Measurements from ENCODE around the gene CACNA1C.

Gene CACNA1C

DNA sequence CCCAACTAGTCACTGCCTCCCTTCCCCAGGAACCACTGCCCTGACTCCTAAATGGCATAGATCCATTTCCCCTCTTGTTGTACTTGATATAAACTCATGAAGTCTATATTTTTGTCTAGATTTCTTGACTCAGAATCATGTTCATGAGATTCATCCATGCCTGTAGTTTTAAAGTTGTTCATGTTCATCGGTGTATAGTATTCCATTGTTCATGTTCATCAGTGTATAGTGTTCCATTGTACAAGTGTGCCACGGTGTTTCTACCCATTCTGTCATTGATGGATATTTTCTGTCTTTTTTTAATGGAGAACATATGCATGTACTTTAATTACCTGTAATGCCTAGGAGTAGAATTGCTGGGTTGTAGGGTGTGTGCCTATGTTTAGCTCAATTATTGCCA, 261.7 kb downstream of the CACNA1C start:
- no peak for DNase-seq (ENCODE audit: low read depth in 1 of 2, low spot score in 1 of 2)
- TF ChIP-seq JUND (IDR thresholded peaks at IDR 0.05; ENCODE audit: low read depth), result no peak
- in situ Hi-C loops (cut with HindIII; ENCODE audit: low pct_unique_long_range_greater_than_20kb, low sequenced_read_pairs), result no loop called here

DNA sequence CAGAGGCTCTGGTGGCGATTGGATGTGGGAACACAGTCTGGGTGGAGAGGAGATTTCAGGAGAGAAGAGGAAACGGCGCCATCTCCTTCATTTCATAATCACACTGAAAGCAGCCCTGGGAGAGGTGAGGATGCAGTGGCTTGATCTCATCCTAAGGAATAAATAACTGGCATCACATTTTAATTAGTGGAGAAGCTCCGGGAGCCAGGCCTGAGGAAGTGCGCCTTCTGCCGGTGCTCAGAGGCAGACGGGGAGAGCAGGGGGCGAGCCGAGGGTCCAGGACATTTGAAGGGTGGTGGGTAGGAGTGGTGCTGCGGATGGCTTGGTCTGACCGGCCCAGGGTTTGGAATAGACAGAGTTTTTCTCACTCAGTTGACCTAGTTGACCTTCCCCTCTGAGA, 265.0 kb downstream of the CACNA1C start:
- no peak for TF ChIP-seq JUND (IDR thresholded peaks at IDR 0.05; ENCODE audit: low read depth)
- DNase-seq (ENCODE audit: low read depth in 1 of 2, low spot score in 1 of 2), result no peak
- in situ Hi-C loops (cut with HindIII; ENCODE audit: low pct_unique_long_range_greater_than_20kb, low sequenced_read_pairs), result no loop called here

- DNase-seq (ENCODE audit: low read depth in 1 of 2, low spot score in 1 of 2), result no peak
- no peak for TF ChIP-seq JUND (IDR thresholded peaks at IDR 0.05; ENCODE audit: low read depth)
- in situ Hi-C loops (cut with HindIII; ENCODE audit: low pct_unique_long_range_greater_than_20kb, low sequenced_read_pairs), result no loop called here
Observed at GRCh38 chr12:2318286-2318685, 265.5 kb downstream of the CACNA1C start.

DNA sequence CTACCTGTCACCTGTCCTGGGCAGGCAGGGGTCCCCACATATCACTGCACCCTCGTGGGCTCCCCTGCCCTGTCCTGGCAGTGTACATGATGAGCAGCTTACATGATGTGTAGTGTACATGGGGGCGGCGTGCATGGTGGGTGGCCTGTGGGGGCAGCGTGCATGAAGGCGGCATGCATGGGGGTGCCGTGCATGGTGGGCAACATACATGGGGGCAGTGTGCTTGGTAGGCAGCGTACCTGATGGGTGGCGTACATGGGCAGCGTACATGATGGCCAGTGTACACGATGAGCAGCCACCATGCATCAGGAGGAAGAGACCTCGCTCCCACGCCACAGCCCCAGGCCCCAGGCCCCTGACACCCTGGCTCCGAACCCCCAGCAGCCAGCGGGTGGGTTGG, 266.3 kb downstream of the CACNA1C start:
- no peak for DNase-seq (ENCODE audit: low read depth in 1 of 2, low spot score in 1 of 2)
- in situ Hi-C loops (cut with HindIII; ENCODE audit: low pct_unique_long_range_greater_than_20kb, low sequenced_read_pairs), result no loop called here
- no peak for TF ChIP-seq JUND (IDR thresholded peaks at IDR 0.05; ENCODE audit: low read depth)

DNA sequence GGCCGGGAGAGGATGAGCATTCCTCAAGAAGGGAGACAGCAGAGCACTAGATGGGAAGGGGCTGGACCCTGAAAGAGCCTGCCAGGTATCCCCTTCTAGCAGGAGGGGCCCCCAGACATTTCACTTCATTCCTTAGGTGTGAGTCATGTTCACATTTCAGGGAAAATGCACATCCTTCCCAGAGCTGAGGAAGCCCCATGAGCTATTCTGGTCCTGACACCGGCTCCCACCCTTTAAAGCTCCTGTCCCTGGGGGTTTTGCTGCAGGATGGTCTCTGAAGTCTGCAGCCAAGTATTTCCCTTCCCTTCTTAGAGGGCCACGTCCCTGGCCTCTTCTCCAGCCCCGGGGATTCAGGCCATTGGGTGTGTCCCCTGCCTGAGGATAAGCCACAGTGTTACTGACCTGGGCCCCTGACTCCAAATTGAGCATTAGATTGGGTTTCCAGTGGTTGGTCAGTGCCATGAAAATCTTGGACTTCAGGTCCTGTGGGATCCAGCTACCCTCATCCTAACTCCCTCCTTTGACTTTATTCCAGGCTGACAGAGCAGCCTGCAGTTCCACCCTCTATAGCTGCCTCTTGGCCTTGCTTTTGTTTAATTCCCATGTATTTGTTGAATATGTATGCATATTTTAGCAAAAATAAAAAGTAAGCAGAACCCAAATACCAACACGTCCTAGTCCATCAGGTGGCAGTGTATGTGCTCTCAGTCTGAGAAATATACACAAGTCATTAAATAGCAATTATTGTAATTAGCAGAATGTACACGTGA, 267.1 kb downstream of the CACNA1C start:
- TF ChIP-seq JUND (IDR thresholded peaks at IDR 0.05; ENCODE audit: low read depth), result no peak
- in situ Hi-C loops (cut with HindIII; ENCODE audit: low pct_unique_long_range_greater_than_20kb, low sequenced_read_pairs), result no loop called here
- no peak for DNase-seq (ENCODE audit: low read depth in 1 of 2, low spot score in 1 of 2)

DNA sequence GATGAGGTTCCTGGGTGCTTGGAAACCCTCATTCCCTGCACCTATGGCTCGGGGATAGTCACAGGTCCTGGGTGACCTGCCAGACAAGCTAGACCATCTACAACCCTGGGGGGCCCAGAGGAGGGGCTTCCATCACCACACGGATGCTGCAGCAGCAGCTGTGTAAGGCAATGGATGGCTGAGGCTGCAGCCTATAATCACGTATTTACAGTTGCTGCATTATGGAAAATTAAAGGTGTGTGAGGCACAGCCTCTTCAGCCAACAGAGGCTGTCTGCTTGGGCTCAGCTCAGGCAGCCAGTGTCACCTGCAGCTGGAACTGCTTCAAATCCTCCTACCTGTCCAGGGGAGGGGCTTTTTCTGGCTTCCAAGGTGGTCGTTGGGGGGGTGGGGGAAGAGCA, 268.1 kb downstream of the CACNA1C start:
- TF ChIP-seq JUND (IDR thresholded peaks at IDR 0.05; ENCODE audit: low read depth), result no peak
- DNase-seq (ENCODE audit: low read depth in 1 of 2, low spot score in 1 of 2), result no peak
- in situ Hi-C loops (cut with HindIII; ENCODE audit: low pct_unique_long_range_greater_than_20kb, low sequenced_read_pairs), result no loop called here

DNA sequence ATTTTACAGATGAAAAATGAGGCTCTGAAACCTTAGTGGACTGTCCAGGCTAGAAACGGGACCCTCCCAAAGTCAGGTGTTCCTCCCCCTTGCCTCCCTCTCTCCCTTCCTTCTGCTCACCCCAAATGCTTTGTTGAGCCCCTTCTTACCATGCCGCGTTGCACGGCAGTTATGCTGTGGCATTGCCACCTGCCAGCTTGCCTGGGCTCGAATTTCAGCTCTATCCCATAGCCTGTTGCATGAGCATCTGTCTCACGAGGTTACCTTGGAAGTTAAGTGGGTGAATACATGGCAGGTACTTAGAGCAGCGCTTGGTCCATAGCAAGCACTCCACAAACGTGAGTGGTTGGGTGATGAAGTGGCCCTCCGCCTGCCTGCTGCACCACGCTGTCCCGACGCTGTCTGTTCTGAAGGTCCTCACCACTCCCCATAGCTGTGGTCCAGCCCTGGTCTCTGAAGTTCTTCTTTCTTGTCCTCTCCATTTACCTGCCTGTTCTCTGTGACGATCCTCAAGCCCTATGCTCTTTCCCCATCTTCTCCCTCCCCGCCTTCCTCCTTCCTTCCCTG, 269.9 kb downstream of the CACNA1C start:
- in situ Hi-C loops (cut with HindIII; ENCODE audit: low pct_unique_long_range_greater_than_20kb, low sequenced_read_pairs), result no loop called here
- no peak for DNase-seq (ENCODE audit: low read depth in 1 of 2, low spot score in 1 of 2)
- no peak for TF ChIP-seq JUND (IDR thresholded peaks at IDR 0.05; ENCODE audit: low read depth)

- TF ChIP-seq JUND (IDR thresholded peaks at IDR 0.05; ENCODE audit: low read depth), result no peak
- in situ Hi-C loops (cut with HindIII; ENCODE audit: low pct_unique_long_range_greater_than_20kb, low sequenced_read_pairs), result no loop called here
- DNase-seq (ENCODE audit: low read depth in 1 of 2, low spot score in 1 of 2), result no peak
Observed at GRCh38 chr12:2323532-2324255, 270.9 kb downstream of the CACNA1C start.

GRCh38 chr12:2324387-2324786, 271.6 kb downstream of the CACNA1C start:
- in situ Hi-C loops (cut with HindIII; ENCODE audit: low pct_unique_long_range_greater_than_20kb, low sequenced_read_pairs), result no loop called here
- DNase-seq (ENCODE audit: low read depth in 1 of 2, low spot score in 1 of 2), result no peak
- TF ChIP-seq JUND (IDR thresholded peaks at IDR 0.05; ENCODE audit: low read depth), result no peak

DNA sequence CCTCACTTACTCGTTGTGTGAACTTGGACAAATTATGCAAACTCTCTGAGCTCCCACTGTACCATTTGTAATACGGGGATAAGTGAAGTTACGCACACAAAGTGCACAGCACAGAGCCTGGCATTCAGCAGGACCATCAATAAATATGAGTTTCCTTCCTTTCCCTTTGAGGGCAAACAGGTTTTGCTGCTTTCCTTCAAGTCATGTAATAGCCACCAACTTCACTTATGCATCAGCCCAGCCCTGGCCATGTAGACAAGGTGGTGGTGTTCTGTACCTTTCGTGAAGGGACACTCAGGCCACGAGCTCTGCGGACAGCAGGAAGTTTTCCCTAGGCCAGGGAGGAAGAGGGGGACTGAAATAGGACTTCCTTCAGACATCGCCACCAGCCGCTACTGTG, 272.7 kb downstream of the CACNA1C start:
- in situ Hi-C loops (cut with HindIII; ENCODE audit: low pct_unique_long_range_greater_than_20kb, low sequenced_read_pairs), result no loop called here
- no peak for TF ChIP-seq JUND (IDR thresholded peaks at IDR 0.05; ENCODE audit: low read depth)
- DNase-seq (ENCODE audit: low read depth in 1 of 2, low spot score in 1 of 2), result peak in 1 of 2 experiments; percentile 59

- no peak for TF ChIP-seq JUND (IDR thresholded peaks at IDR 0.05; ENCODE audit: low read depth)
- in situ Hi-C loops (cut with HindIII; ENCODE audit: low pct_unique_long_range_greater_than_20kb, low sequenced_read_pairs), result no loop called here
- DNase-seq (ENCODE audit: low read depth in 1 of 2, low spot score in 1 of 2), result no peak
Observed at GRCh38 chr12:2326470-2326869, 273.7 kb downstream of the CACNA1C start.

- in situ Hi-C loops (cut with HindIII; ENCODE audit: low pct_unique_long_range_greater_than_20kb, low sequenced_read_pairs), result no loop called here
- no peak for TF ChIP-seq JUND (IDR thresholded peaks at IDR 0.05; ENCODE audit: low read depth)
- no peak for DNase-seq (ENCODE audit: low read depth in 1 of 2, low spot score in 1 of 2)
Observed at GRCh38 chr12:2328661-2329060, 275.9 kb downstream of the CACNA1C start.

DNA sequence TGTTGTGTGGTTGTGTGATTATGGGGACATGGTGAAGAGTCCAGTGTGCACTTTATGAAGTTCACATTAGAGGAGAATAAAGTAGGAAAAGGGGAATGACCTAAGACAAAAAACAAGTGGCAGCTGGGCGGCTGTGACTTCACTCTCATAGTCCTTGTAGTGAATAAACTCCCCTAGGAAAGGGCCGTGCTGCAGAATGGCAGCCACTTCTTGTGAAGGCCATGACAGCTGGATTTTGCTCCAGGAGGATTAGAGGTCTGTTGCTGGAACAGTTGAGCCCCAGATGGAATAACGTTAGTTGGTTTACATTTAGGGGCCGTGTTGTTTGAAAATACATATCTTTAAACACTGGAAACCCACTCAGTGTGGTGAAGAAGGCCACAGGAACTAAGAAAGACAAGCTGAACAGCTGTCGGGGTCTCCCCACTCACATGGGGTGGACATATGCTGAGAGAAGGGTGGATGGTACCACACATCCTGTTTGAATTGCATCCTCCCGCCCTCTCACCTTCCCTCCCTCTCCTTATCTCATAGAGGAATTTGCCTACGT, 276.9 kb downstream of the CACNA1C start:
- in situ Hi-C loops (cut with HindIII; ENCODE audit: low pct_unique_long_range_greater_than_20kb, low sequenced_read_pairs), result no loop called here
- no peak for TF ChIP-seq JUND (IDR thresholded peaks at IDR 0.05; ENCODE audit: low read depth)
- no peak for DNase-seq (ENCODE audit: low read depth in 1 of 2, low spot score in 1 of 2)
